Chondrocyte (in vitro differentiated cells): ENCODE measurements around the gene DMRTA1. TPM values are rescaled to one million over a fixed set of nuclear protein-coding genes. Genes with fewer than 3 reads are reported as not detected.
A peak's percentile ranks its signal among the peaks of the same experiment; 100 is the strongest.

ENCODE experiments used
- DNase-seq: peaks from one replicate; pipeline ENCODE4 v3.0.0; 2021; ENCODE audit warnings: mixed read lengths, low spot score
- H3K27ac Mint-ChIP-seq: one replicate; pipeline ENCODE4 v1.8.0; 2021; ENCODE audit warnings: mild to moderate bottlenecking, moderate library complexity, mixed read lengths; ENCODE audit not compliant: unreplicated experiment
- H3K27me3 Mint-ChIP-seq: 2 replicates; pipeline ENCODE4 v1.8.0; 2021; ENCODE audit warnings: low read depth, mixed read lengths
- H3K36me3 Mint-ChIP-seq: 2 replicates; pipeline ENCODE4 v1.8.0; 2021; ENCODE audit warnings: low read depth, mixed read lengths
- H3K4me1 Mint-ChIP-seq: 2 replicates; pipeline ENCODE4 v1.8.0; 2021; ENCODE audit warnings: low read depth, mild to moderate bottlenecking, mixed read lengths
- H3K4me3 Mint-ChIP-seq: one replicate; pipeline ENCODE4 v1.8.0; 2021; ENCODE audit warnings: mild to moderate bottlenecking, moderate library complexity, mixed read lengths; ENCODE audit not compliant: unreplicated experiment
- H3K9me3 Mint-ChIP-seq: 2 replicates; pipeline ENCODE4 v1.8.0; 2021; ENCODE audit warnings: low read depth, mixed read lengths
- long read RNA-seq: library from polyadenylated mRNA; stranded (forward); transcript quantifications from one replicate; pipeline ENCODE4 v2.0.0, GENCODE V29; 2021
- total RNA-seq: library from RNA; stranded (reverse); gene quantifications from 3 replicates; pipeline ENCODE4 v1.2.1, GENCODE V29; 2021
- TF ChIP-seq, protein P1 (sequence below): fragments of 200-600 bp; sonication (generic); IDR thresholded peaks from 2 replicates; pipeline ENCODE4 v1.5.0; 2021; ENCODE audit warnings: antibody characterized with exemption, mild to moderate bottlenecking, moderate library complexity

Gene DMRTA1, protein sequence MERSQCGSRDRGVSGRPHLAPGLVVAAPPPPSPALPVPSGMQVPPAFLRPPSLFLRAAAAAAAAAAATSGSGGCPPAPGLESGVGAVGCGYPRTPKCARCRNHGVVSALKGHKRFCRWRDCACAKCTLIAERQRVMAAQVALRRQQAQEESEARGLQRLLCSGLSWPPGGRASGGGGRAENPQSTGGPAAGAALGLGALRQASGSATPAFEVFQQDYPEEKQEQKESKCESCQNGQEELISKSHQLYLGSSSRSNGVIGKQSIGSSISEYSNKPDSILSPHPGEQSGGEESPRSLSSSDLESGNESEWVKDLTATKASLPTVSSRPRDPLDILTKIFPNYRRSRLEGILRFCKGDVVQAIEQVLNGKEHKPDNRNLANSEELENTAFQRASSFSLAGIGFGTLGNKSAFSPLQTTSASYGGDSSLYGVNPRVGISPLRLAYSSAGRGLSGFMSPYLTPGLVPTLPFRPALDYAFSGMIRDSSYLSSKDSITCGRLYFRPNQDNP
- 5.0 to 6.7 TPM (median 5.2 TPM) in 3 replicates for total RNA-seq
- long read RNA-seq, full-length matches to known transcripts, result 11 of 12 reads
- long read RNA-seq, partial matches to known transcripts, result 0 of 12 reads
- long read RNA-seq, other reads (novel, unspliced or antisense), result 1 of 12 reads

DNA sequence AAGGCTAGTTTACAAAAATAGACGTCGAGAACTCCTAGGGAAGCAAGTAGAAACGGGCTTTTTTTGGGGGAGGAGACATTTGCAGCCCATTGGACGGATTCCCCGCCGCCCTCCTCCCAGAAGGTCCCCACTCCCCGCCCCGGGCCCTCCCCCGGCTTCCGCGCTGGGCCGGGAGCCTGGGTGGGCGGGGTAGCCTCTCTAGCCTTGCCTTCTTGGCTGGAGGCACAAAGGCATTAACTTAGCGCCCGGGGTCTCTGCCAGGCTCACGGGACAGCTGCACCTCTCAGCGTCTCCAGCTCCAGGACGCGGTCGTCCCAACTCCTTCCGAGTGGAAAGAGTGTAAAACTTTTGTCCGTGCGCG, at the start of gene DMRTA1:
DMRTA1 (plus strand) TSS at position 236 of the 361 bp plus-strand sequence. CDS start 242 bp downstream, outside the sequence.
- H3K4me3 Mint-ChIP-seq, result peak within 1 kb of the TSS; percentile 85
- TF ChIP-seq, protein P1, sequence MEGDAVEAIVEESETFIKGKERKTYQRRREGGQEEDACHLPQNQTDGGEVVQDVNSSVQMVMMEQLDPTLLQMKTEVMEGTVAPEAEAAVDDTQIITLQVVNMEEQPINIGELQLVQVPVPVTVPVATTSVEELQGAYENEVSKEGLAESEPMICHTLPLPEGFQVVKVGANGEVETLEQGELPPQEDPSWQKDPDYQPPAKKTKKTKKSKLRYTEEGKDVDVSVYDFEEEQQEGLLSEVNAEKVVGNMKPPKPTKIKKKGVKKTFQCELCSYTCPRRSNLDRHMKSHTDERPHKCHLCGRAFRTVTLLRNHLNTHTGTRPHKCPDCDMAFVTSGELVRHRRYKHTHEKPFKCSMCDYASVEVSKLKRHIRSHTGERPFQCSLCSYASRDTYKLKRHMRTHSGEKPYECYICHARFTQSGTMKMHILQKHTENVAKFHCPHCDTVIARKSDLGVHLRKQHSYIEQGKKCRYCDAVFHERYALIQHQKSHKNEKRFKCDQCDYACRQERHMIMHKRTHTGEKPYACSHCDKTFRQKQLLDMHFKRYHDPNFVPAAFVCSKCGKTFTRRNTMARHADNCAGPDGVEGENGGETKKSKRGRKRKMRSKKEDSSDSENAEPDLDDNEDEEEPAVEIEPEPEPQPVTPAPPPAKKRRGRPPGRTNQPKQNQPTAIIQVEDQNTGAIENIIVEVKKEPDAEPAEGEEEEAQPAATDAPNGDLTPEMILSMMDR, result no peak
- peaks cover 21% of the 10 kb centered on the region for H3K4me1 Mint-ChIP-seq
- peaks cover 7% of the 10 kb centered on the region for H3K36me3 Mint-ChIP-seq
- peaks cover under 1% of the 10 kb centered on the region for H3K9me3 Mint-ChIP-seq
- DNase-seq, result no peak
- peaks cover 12% of the 10 kb centered on the region for H3K27me3 Mint-ChIP-seq
- peak within 1 kb of the TSS; percentile 84 for H3K27ac Mint-ChIP-seq

DNA sequence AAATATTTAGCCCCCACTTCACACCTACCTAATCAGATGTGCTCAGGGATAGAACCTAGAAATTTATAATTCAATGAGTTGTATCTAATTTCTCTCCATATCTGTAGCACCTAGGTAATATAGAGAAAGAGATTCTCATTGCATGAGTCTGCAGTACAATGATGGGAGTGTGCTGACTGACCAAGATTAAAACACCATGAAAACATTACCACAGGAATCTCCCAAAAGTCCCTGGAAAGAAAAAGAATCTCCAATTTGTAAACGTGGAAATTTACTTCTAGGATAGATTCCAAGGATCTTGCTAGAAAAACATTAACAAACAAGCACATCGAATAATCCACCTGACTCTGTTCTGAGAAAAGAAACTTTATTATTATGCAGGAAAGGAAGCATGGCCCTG, 45.0 kb upstream of the DMRTA1 start:
- DNase-seq, result no peak
- H3K4me1 Mint-ChIP-seq, result peaks cover 24% of the 10 kb centered on the region
- no peaks in the 10 kb centered on the region for H3K9me3 Mint-ChIP-seq
- H3K4me3 Mint-ChIP-seq, result no peak overlapping the region
- peak overlapping the region; percentile 24 for H3K27ac Mint-ChIP-seq
- TF ChIP-seq, protein P1, result no peak
- H3K36me3 Mint-ChIP-seq, result peaks cover 2% of the 10 kb centered on the region
- H3K27me3 Mint-ChIP-seq, result no peaks in the 10 kb centered on the region

DNA sequence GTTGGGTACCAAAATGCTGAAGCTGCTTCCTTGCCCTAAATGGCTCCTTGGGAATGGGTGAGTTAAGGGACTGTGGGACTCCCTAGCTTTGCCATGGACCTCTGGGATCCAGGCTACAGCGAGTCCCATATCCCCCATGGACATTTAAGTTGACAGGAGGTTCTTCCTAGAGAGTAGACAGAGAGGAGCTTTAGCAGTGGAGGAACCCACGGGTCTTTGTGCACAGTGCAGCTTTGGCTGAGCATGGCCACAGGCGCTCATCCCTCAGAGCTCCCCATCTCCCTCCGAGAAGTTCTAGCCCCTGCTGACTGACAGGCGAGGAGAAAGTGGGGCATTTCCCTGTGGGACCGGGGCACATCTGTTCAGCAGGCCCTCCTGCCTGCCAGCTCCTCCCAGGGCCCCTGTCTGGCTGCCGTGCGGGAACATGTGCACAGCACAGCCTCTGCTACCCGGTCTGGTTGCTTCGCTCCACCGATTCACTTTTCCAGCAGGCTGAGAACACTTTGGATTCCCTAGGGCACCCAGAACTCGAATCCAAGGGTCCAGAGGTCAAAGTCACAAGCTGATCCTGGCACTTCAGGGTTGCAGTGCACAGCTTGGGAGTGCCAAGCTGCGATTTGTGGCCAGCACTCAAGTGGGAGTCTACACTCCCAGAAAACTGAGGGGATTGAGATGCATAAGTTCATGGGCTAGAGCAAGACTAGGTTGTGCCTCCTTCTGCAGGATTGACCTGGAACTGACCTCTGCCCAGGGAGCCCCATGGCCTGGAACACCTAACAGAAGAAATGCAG, 40.6 kb upstream of the DMRTA1 start:
- Mint-ChIP-seq H3K27ac (no peak overlapping the region), H3K4me1 (peaks cover 11% of the 10 kb centered on the region), H3K36me3 (peaks cover 5% of the 10 kb centered on the region), H3K9me3 (peaks cover 10% of the 10 kb centered on the region), H3K4me3 (no peak overlapping the region), H3K27me3 (no peaks in the 10 kb centered on the region)
- TF ChIP-seq, protein P1, result no peak
- DNase-seq, result no peak

DNA sequence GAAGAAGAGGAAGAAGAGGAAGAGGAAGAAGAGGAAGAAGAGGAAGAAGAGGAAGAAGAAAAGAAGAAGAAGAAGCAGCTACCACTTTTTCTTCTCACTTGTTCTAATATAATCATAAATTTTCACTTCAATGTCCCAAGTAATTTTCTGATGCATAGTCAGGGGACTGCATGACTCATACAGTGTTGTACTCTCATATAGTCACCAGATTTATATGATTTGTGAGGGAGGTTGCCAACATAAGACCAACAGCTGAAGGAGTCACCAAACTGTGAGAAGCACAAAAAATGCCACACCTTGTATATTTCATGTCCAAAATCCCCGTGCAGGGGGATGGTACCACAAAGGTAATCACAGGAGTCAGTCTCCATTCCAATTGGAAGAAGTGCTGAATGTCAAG, 32.7 kb upstream of the DMRTA1 start:
- no peak overlapping the region for H3K4me3 Mint-ChIP-seq

More for the DNA sequence above, 32.7 kb upstream of the DMRTA1 start:
- peak overlapping the region; percentile 67 for H3K27ac Mint-ChIP-seq
- no peaks in the 10 kb centered on the region for H3K27me3 Mint-ChIP-seq
- H3K9me3 Mint-ChIP-seq, result peaks cover 12% of the 10 kb centered on the region
- H3K4me1 Mint-ChIP-seq, result peaks cover 36% of the 10 kb centered on the region
- peaks cover 3% of the 10 kb centered on the region for H3K36me3 Mint-ChIP-seq
- TF ChIP-seq, protein P1, result no peak
- no peak for DNase-seq
